Caco-2 (cell line): ENCODE measurements around the gene CXorf58. TPM values are rescaled to one million over a fixed set of nuclear protein-coding genes. Genes with fewer than 3 reads are reported as not detected.
A peak's percentile ranks its signal among the peaks of the same experiment; 100 is the strongest.

Source experiments
- BruUV-seq: library from RNA; stranded (reverse); fragments of 400-500 nt; replicated peaks from 2 replicates; lab custom pipeline; 2021; lab: Mats Ljungman, UMichigan
- CTCF ChIA-PET: fragments of 300-600 bp; sonication (Branson Sonifier 250); formaldehyde crosslinking; loops from one replicate; lab custom pipeline; 2022; ENCODE audit warnings: antibody characterized with exemption; lab: Charles Lee
- POLR2A ChIA-PET: fragments of 300-600 bp; sonication (Branson Sonifier 250); formaldehyde crosslinking; loops from one replicate; lab custom pipeline; 2022; ENCODE audit warnings: antibody characterized with exemption; lab: Charles Lee
- DNase-seq, 2 experiments: peaks; one replicate each; pipeline versions ENCODE4 v3.0.0 to v3.0.0-alpha.2; 2020 to 2022
- H3K27me3 ChIP-seq: replicated peaks from 2 replicates; pipeline ENCODE4 v1.6.0; 2011; ENCODE audit warnings: low read length; ENCODE audit not compliant: control insufficient read depth, insufficient read depth
- H3K36me3 ChIP-seq: 2 replicates; pipeline ENCODE4 v1.5.1; 2011; ENCODE audit warnings: low read length; ENCODE audit not compliant: control insufficient read depth, insufficient read depth
- H3K4me1 ChIP-seq: fragments of 250-450 bp; sonication (Bioruptor Pico); 2 replicates; pipeline ENCODE4 v1.5.1; 2020; ENCODE audit warnings: mild to moderate bottlenecking
- H3K4me3 ChIP-seq: 2 replicates; pipeline ENCODE4 v1.5.1; 2011; ENCODE audit warnings: low read depth, mild to moderate bottlenecking, control low read depth, low read length
- H3K9me3 ChIP-seq: fragments of 250-450 bp; sonication (Bioruptor Pico); 2 replicates; pipeline ENCODE4 v1.5.1; 2020; ENCODE audit warnings: mild to moderate bottlenecking, moderate library complexity
- H3K27ac Mint-ChIP-seq: one replicate; pipeline ENCODE4 v1.8.0; 2022; ENCODE audit warnings: mixed read lengths; ENCODE audit not compliant: unreplicated experiment
- H3K27me3 Mint-ChIP-seq: one replicate; pipeline ENCODE4 v1.8.0; 2022; ENCODE audit warnings: mixed read lengths; ENCODE audit not compliant: insufficient read depth, unreplicated experiment
- H3K36me3 Mint-ChIP-seq: one replicate; pipeline ENCODE4 v1.8.0; 2022; ENCODE audit warnings: mild to moderate bottlenecking, mixed read lengths; ENCODE audit not compliant: insufficient read depth, unreplicated experiment
- H3K4me1 Mint-ChIP-seq: one replicate; pipeline ENCODE4 v1.8.0; 2022; ENCODE audit warnings: low read depth, mixed read lengths; ENCODE audit not compliant: unreplicated experiment
- H3K4me3 Mint-ChIP-seq: one replicate; pipeline ENCODE4 v1.8.0; 2022; ENCODE audit warnings: mild to moderate bottlenecking, moderate library complexity, mixed read lengths; ENCODE audit not compliant: unreplicated experiment
- H3K9me3 Mint-ChIP-seq: one replicate; pipeline ENCODE4 v1.8.0; 2022; ENCODE audit warnings: mixed read lengths; ENCODE audit not compliant: unreplicated experiment
- CTCF ChIP-seq, 2 experiments: fragments of 200-600 bp in 1 of 2; IDR thresholded peaks; 1 replicate in 1 of 2; 2 replicates in 1 of 2; pipeline versions ENCODE4 v1.5.1 to v1.8.0; 2011 to 2022; ENCODE audit warnings: antibody characterized with exemption in 1 of 2, control low read depth in 1 of 2, inconsistent platforms in 1 of 2, low read depth in 1 of 2, low read length in 1 of 2, mild to moderate bottlenecking in 1 of 2, moderate library complexity in 1 of 2; ENCODE audit not compliant: insufficient read depth in 1 of 2, severe bottlenecking in 1 of 2, unreplicated experiment in 1 of 2
- intact Hi-C: fragments of 100-400 bp; cut with micrococcal nuclease; formaldehyde crosslinking; loops from one replicate; pipeline ENCODE4 v1.10.0; 2022; ENCODE audit not compliant: unreplicated experiment
- total RNA-seq: library from RNA; stranded (reverse); gene quantifications from 2 replicates; pipeline ENCODE4 v1.2.3, GENCODE V29; 2022

Gene CXorf58
- total RNA-seq, 1 experiment from 2014 or later = not detected

GRCh38 chrX:23911126-23911835, 3.5 kb downstream of the CXorf58 start:
- ChIA-PET POLR2A (no interaction called here), CTCF (no interaction called here)
- Histone ChIP-seq H3K4me1 (no peaks in the 10 kb centered on the region), H3K27me3 (no peaks in the 10 kb centered on the region), H3K36me3 (no peaks in the 10 kb centered on the region), H3K4me3 (no peak overlapping the region), H3K9me3 (no peaks in the 10 kb centered on the region)
- Mint-ChIP-seq H3K36me3 (no peaks in the 10 kb centered on the region), H3K27me3 (no peaks in the 10 kb centered on the region), H3K9me3 (no peaks in the 10 kb centered on the region), H3K4me1 (no peaks in the 10 kb centered on the region), H3K27ac (no peak overlapping the region), H3K4me3 (no peak overlapping the region)
- DNase-seq = no peak
- no TSS peak for BruUV-seq
- no peak for TF ChIP-seq CTCF (IDR thresholded peaks at IDR 0.05; ENCODE audit: insufficient read depth in 1 of 2, low read depth in 1 of 2, low read length in 1 of 2, severe bottlenecking in 1 of 2, unreplicated experiment in 1 of 2)
- intact Hi-C loops = no loop called here

GRCh38 chrX:23919148-23919547, 11.3 kb downstream of the CXorf58 start:
- BruUV-seq = no TSS peak
- Histone ChIP-seq H3K4me1 (no peaks in the 10 kb centered on the region), H3K27me3 (no peaks in the 10 kb centered on the region), H3K9me3 (no peaks in the 10 kb centered on the region), H3K36me3 (no peaks in the 10 kb centered on the region), H3K4me3 (no peak overlapping the region)
- H3K4me3 Mint-ChIP-seq = no peak overlapping the region
- H3K27ac Mint-ChIP-seq = no peak overlapping the region
- intact Hi-C loops = no loop called here
- DNase-seq = no peak
- no peaks in the 10 kb centered on the region for H3K36me3 Mint-ChIP-seq
- no peaks in the 10 kb centered on the region for H3K4me1 Mint-ChIP-seq
- ChIA-PET POLR2A (no interaction called here), CTCF (no interaction called here)
- H3K9me3 Mint-ChIP-seq = no peaks in the 10 kb centered on the region
- no peak for TF ChIP-seq CTCF (IDR thresholded peaks at IDR 0.05; ENCODE audit: insufficient read depth in 1 of 2, low read depth in 1 of 2, low read length in 1 of 2, severe bottlenecking in 1 of 2, unreplicated experiment in 1 of 2)
- no peaks in the 10 kb centered on the region for H3K27me3 Mint-ChIP-seq

GRCh38 chrX:23919706-23920320, 12.0 kb downstream of the CXorf58 start:
- no TSS peak for BruUV-seq
- H3K9me3 ChIP-seq = no peaks in the 10 kb centered on the region
- H3K36me3 ChIP-seq = no peaks in the 10 kb centered on the region
- Mint-ChIP-seq H3K9me3 (no peaks in the 10 kb centered on the region), H3K4me3 (no peak overlapping the region), H3K27me3 (no peaks in the 10 kb centered on the region), H3K4me1 (no peaks in the 10 kb centered on the region), H3K36me3 (no peaks in the 10 kb centered on the region), H3K27ac (no peak overlapping the region)
- CTCF ChIA-PET = no interaction called here
- H3K27me3 ChIP-seq = no peaks in the 10 kb centered on the region
- TF ChIP-seq CTCF (IDR thresholded peaks at IDR 0.05; ENCODE audit: insufficient read depth in 1 of 2, low read depth in 1 of 2, low read length in 1 of 2, severe bottlenecking in 1 of 2, unreplicated experiment in 1 of 2) = peak in 1 of 2 experiments; percentile 31
- DNase-seq = peak in 1 of 2 experiments; percentile 24
- POLR2A ChIA-PET = no interaction called here
- no peak overlapping the region for H3K4me3 ChIP-seq
- H3K4me1 ChIP-seq = no peaks in the 10 kb centered on the region
- intact Hi-C loops = no loop called here
